Lower leg skin (tissue), 3 donors: ENCODE measurements around the gene FAP.

Experiments used
- CTCF ChIP-seq, 3 donors: fragments of 450-650 bp; IDR thresholded peaks; one replicate each; pipeline ENCODE4 v1.5.1; 2016; ENCODE audit warnings: antibody characterized with exemption in 3 of 3, mild to moderate bottlenecking in 3 of 3, moderate library complexity in 2 of 3
- POLR2A ChIP-seq, 2 donors: fragments of 450-650 bp; IDR thresholded peaks; one replicate each; pipeline ENCODE4 v1.6.1; 2016 to 2017; ENCODE audit warnings: antibody characterized with exemption in 2 of 2, mild to moderate bottlenecking in 1 of 2, moderate library complexity in 1 of 2

- no peak for TF ChIP-seq CTCF (IDR thresholded peaks at IDR 0.05)
- TF ChIP-seq POLR2A (IDR thresholded peaks at IDR 0.05) = no peak
Measured at GRCh38 chr2:162212366-162212765, 30.9 kb downstream of the FAP start.
